ENCODE measurements around the gene PARP15.

DNA sequence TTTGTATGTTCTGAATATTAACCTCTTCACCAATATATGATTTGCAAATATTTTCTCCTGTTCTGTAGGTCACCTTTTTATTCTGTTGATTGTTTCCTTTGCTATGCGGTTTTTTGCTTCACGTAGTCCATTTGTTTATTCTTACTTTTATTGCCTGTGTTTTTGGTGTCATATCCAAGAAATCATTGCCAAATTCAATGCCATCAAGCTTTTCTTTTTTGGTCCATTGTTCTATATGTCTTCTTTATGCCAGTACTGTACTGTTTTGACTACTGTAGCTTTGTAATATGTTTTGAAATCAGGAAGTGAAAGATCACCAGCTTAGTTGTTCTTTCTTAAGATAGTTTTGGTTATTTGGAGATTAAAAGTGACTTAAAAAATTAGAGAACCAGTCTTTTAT is 4.2 kb downstream of the PARP15 start:
- TF ChIP-seq EZH2 (IDR thresholded peaks at IDR 0.05; ENCODE audit: low read depth, unreplicated experiment): no peak
- TF ChIP-seq, protein P1, sequence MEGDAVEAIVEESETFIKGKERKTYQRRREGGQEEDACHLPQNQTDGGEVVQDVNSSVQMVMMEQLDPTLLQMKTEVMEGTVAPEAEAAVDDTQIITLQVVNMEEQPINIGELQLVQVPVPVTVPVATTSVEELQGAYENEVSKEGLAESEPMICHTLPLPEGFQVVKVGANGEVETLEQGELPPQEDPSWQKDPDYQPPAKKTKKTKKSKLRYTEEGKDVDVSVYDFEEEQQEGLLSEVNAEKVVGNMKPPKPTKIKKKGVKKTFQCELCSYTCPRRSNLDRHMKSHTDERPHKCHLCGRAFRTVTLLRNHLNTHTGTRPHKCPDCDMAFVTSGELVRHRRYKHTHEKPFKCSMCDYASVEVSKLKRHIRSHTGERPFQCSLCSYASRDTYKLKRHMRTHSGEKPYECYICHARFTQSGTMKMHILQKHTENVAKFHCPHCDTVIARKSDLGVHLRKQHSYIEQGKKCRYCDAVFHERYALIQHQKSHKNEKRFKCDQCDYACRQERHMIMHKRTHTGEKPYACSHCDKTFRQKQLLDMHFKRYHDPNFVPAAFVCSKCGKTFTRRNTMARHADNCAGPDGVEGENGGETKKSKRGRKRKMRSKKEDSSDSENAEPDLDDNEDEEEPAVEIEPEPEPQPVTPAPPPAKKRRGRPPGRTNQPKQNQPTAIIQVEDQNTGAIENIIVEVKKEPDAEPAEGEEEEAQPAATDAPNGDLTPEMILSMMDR (conservative IDR thresholded peaks at IDR 0.05; ENCODE audit: low read depth in 2 of 2): no peak
- TF ChIP-seq POLR2AphosphoS5 (IDR thresholded peaks at IDR 0.05; ENCODE audit: low read depth): no peak
